Fibroblast of the aortic adventitia (primary cell): Measurements from ENCODE around the gene KRT33B. TPM values are rescaled to one million over a fixed set of nuclear protein-coding genes. Genes with fewer than 3 reads are reported as not detected.
"Not testable (repeated sequence)": the region's sequence is repeated elsewhere in the genome, so short reads cannot be mapped to it uniquely, and the experiment has no call there.

Source experiments
- DNase-seq: peaks from one replicate; pipeline ENCODE4 v3.0.0-alpha.2; 2010; ENCODE audit warnings: low read depth
- H3K4me3 ChIP-seq: 2 replicates; pipeline ENCODE4 v1.5.1; 2011; ENCODE audit warnings: low read depth, mild to moderate bottlenecking, control low read depth, low read length, moderate library complexity
- total RNA-seq: library from RNA; depleted of rRNA; stranded (reverse); fragments of >200 nt; gene quantifications from 2 replicates; pipeline ENCODE4 v1.2.3, GENCODE V29; 2012; ENCODE audit warnings: low replicate concordance
- TF ChIP-seq, protein P1 (sequence below): IDR thresholded peaks from 2 replicates; pipeline ENCODE4 v1.5.1; 2011; ENCODE audit warnings: mild to moderate bottlenecking, low read length, control low read depth, inconsistent platforms; ENCODE audit not compliant: insufficient read depth

The KRT33B gene
- total RNA-seq, 1 donor = not detected

DNA sequence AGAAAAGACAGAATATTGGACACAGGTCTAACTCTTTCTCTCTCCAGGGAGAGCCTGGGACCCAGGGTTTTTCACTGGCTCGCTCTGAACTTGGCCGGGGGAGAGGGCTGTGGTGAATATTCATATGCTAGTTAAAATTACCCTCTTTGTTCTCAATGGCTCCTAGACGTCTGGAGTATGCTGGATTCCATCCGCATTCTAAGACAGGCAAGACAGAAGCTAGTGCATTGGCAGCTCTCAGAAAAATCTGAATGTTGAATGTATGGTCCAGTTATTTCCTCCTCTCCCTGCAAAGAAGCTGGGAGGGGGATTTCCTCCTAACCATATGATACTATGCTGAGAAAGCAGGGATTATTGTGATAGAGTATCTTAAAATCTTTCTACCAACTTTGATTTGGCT is 18.1 kb upstream of the KRT33B start:
- TF ChIP-seq, protein P1, sequence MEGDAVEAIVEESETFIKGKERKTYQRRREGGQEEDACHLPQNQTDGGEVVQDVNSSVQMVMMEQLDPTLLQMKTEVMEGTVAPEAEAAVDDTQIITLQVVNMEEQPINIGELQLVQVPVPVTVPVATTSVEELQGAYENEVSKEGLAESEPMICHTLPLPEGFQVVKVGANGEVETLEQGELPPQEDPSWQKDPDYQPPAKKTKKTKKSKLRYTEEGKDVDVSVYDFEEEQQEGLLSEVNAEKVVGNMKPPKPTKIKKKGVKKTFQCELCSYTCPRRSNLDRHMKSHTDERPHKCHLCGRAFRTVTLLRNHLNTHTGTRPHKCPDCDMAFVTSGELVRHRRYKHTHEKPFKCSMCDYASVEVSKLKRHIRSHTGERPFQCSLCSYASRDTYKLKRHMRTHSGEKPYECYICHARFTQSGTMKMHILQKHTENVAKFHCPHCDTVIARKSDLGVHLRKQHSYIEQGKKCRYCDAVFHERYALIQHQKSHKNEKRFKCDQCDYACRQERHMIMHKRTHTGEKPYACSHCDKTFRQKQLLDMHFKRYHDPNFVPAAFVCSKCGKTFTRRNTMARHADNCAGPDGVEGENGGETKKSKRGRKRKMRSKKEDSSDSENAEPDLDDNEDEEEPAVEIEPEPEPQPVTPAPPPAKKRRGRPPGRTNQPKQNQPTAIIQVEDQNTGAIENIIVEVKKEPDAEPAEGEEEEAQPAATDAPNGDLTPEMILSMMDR = no peak
- DNase-seq = no peak
- H3K4me3 ChIP-seq = no peak overlapping the region

DNA sequence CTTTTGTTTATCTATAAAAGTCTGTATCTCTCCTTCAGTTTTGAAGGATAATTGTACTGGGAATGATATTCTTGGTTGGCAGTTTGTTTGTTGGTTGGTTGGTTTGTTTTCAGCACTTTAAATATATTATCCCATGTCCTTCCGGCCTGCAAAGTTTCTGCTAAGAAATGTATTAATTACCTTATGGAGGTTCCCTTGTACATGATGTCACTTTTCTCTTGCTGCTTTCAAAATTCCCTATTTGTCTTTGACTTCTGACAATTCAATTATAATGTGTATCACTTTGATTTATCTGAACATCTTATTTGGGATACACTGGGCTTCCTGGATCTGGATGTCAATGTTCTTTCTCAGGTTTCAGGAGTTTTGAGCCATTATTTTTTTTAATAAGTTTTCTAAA is 16.6 kb upstream of the KRT33B start:
- no peak overlapping the region for H3K4me3 ChIP-seq
- TF ChIP-seq, protein P1 = no peak
- DNase-seq = no peak

DNA sequence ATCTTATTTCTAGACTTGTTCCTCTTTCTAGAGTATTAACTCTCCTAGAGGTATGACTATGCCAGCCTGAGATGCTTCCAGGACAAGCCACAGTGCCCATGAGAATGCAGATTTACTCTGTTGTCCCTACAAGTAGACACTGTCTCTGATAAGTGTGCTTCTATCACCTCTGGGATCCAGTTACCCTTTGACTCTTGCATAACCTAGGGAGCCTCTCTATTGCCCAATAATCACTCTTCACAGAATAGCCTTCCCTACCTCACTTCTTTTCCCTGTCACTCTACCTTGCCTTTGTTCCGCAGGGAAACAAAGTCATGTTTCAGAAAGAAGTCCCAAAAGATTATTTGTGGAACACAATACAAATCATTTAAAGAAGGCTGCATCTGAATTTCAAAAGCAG is 14.1 kb upstream of the KRT33B start:
- no peak for DNase-seq
- no peak overlapping the region for H3K4me3 ChIP-seq
- TF ChIP-seq, protein P1 = no peak

DNA sequence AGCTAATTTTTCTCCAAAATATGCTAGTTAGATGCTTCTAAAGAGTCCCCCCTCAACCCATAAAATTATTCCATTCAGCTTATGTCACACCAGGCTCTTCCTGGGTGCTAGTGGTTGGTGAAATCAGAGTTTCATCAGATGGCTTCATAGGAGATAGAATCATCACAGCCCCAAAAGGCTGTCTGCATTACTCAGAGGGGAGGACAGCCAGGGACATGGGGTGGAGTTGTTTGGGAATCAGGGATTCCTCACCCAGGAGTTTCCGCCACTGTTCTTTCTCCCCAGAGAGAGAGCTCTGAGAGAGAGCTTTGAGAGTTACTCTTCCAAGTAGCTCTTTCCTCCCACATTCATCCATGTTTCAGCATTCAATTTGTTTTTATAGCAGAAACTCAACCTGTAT is 12.8 kb upstream of the KRT33B start:
- DNase-seq = peak; percentile 31
- TF ChIP-seq, protein P1 = no peak

DNA sequence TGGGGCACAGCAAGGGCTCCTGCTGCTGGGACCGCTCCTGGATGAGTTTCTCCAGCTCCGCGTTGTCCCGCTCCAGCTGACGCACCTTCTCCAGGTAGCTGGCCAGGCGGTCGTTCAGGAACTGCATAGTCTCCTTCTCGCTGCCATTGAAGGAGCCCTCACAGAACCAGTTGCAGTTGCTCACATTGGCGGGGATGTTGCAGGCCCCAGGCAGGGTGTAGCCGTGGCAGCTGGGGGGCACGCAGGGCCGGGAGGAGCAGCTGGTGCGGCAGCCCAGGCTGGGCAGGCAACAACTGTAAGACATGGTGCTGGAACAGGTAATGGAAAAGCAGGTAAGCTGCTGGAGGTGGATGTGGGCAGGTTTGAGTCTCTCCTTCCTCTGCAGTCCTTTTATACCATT is 12.3 kb upstream of the KRT33B start, which contains the start of gene KRT34:
Gene KRT34, minus strand, starts transcription at position 364 of the 400 bp plus-strand sequence. Its CDS starts 60 bp downstream, at position 304.
- not testable (repeated sequence) for H3K4me3 ChIP-seq, DNase-seq

More for the DNA sequence above, 12.8 kb upstream of the KRT33B start:
- H3K4me3 ChIP-seq = no peak overlapping the region

DNA sequence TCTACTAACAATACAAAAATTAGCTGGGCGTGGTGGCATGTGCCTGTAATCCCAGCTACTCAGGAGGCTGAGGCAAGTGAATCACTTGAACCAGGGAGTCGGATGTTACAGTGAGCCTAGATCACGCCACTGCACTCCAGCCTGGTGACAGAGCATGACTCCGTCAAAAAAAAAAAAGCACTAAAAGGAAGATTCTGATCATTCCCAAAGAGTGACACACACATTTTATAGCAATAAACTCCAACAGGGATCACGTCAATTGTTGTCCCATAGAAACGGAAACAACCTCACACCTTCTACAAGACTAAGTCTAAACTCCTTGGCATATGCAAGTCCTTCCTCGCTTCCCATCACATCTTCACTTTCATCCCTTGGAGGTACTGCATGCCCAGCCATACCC is 10.5 kb upstream of the KRT33B start:
- not testable (repeated sequence) for H3K4me3 ChIP-seq
- peak; percentile 21 for DNase-seq

DNA sequence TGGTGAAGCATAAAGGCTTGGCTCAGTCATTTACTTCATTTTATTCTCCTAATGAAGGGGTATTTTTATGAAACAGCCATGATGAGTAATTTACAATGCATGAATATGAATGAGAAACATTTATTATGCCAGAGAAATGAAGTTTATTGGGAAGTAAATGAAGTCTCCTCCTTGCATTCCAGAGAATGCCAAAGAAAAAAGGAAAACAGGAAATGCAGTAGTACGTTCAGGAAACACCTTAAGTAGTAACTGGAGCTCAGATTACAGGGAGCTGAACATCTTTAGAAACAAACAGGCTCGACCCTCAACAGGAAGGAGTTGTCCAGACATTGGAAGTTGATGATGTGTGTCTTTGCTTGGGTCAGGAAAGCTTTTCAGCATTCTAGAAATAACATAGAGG is 7.9 kb upstream of the KRT33B start:
- TF ChIP-seq, protein P1 = no peak
- no peak for DNase-seq

DNA sequence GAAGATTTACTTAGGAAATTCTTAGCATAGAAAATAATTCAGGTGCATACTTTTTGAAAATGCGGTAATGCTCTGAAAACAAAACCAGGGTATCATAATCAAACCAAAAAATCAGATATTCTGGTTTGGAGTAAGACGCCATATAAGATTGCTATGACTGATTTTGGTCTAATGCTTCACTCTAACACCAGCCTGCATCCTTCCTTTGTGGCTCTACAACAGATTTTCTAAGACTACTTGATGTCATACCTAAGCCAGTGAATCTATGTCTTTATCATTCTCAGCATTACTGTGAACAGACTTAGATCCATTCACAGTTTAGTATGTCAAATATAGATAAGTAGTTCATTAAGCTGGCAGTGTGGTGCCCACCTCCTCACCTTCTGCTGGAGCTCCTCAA is 590 bp downstream of the KRT33B start:
- TF ChIP-seq, protein P1 = no peak
- no peak overlapping the region for H3K4me3 ChIP-seq
- DNase-seq = no peak

More for the DNA sequence above, 7.9 kb upstream of the KRT33B start:
- H3K4me3 ChIP-seq = no peak overlapping the region
